Neural cell (in vitro differentiated cells): ENCODE data around the gene CPSF6. TPM values are rescaled to one million over a fixed set of nuclear protein-coding genes. Genes with fewer than 3 reads are reported as not detected.
"Not testable (repeated sequence)": the region's sequence is repeated elsewhere in the genome, so short reads cannot be mapped to it uniquely, and the experiment has no call there.

ENCODE experiments used
- H2AFZ ChIP-seq: fragments of 200-600, 300-800 bp; sonication (generic), shearing (Covaris generic); 2 replicates; pipeline ENCODE4 v1.6.0; 2014; ENCODE audit warnings: low read depth, mild to moderate bottlenecking, antibody characterized with exemption, low read length, moderate library complexity
- H3F3A ChIP-seq: fragments of 200-600 bp; shearing (Covaris generic); 2 replicates; pipeline ENCODE4 v1.6.1; 2016; ENCODE audit warnings: mild to moderate bottlenecking, moderate library complexity, mixed read lengths, antibody characterized with exemption, low read length; ENCODE audit not compliant: insufficient read depth, poor library complexity, severe bottlenecking
- H3K27ac ChIP-seq: fragments of 200-600, 300-800 bp; sonication (generic), shearing (Covaris generic); 2 replicates; pipeline ENCODE4 v1.5.1; 2014; ENCODE audit warnings: mild to moderate bottlenecking, low read length, moderate library complexity
- H3K27me3 ChIP-seq: fragments of 300-800, 200-600 bp; sonication (generic), shearing (Covaris generic); 2 replicates; pipeline ENCODE4 v1.6.0; 2014; ENCODE audit warnings: mild to moderate bottlenecking, low read depth, low read length, moderate library complexity; ENCODE audit not compliant: insufficient read depth
- H3K36me3 ChIP-seq: fragments of 300-800, 200-600 bp; sonication (generic), shearing (Covaris generic); 2 replicates; pipeline ENCODE4 v1.5.1; 2014; ENCODE audit warnings: mild to moderate bottlenecking, antibody characterized with exemption, low read length, moderate library complexity; ENCODE audit not compliant: insufficient read depth
- H3K4me2 ChIP-seq: fragments of 300-800, 200-600 bp; sonication (generic), shearing (Covaris generic); 2 replicates; pipeline ENCODE4 v1.6.0; 2014; ENCODE audit warnings: mild to moderate bottlenecking, low read length
- H3K4me3 ChIP-seq: fragments of 300-800, 200-600 bp; sonication (generic), shearing (Covaris generic); 2 replicates; pipeline ENCODE4 v1.5.1; 2014; ENCODE audit warnings: mild to moderate bottlenecking, low read length, moderate library complexity
- H3K79me2 ChIP-seq: fragments of 200-600 bp; shearing (Covaris generic); replicated peaks from 2 replicates; pipeline ENCODE4 v1.6.0; 2014; ENCODE audit warnings: mild to moderate bottlenecking, low read length, moderate library complexity; ENCODE audit not compliant: insufficient read depth
- H3K9ac ChIP-seq: fragments of 300-800, 200-600 bp; sonication (generic), shearing (Covaris generic); 2 replicates; pipeline ENCODE4 v1.6.1; 2016; ENCODE audit warnings: mild to moderate bottlenecking, low read length, mixed read lengths
- H3K9me2 ChIP-seq: fragments of 200-600 bp; shearing (Covaris generic); 2 replicates; pipeline ENCODE4 v1.6.1; 2016; ENCODE audit warnings: mild to moderate bottlenecking, low read length, mixed read lengths; ENCODE audit not compliant: insufficient read depth
- H3K9me3 ChIP-seq: fragments of 200-600, 300-800 bp; sonication (generic), shearing (Covaris generic); 2 replicates; pipeline ENCODE4 v1.6.1; 2016; ENCODE audit warnings: mild to moderate bottlenecking, mixed run types, low read length, moderate library complexity, mixed read lengths
- H4K20me1 ChIP-seq: fragments of 200-600 bp; shearing (Covaris generic); 2 replicates; pipeline ENCODE4 v1.6.1; 2016; ENCODE audit warnings: mild to moderate bottlenecking, mixed run types; ENCODE audit not compliant: insufficient read depth
- CTCF ChIP-seq: fragments of 450-650 bp; IDR thresholded peaks from 2 replicates; pipeline ENCODE4 v1.5.1; 2014; ENCODE audit warnings: antibody characterized with exemption, mild to moderate bottlenecking, moderate library complexity; ENCODE audit not compliant: poor library complexity, severe bottlenecking
- EP300 ChIP-seq: fragments of 450-650 bp; conservative IDR thresholded peaks from 2 replicates; pipeline ENCODE4 v1.6.1; 2014; ENCODE audit warnings: antibody characterized with exemption, mild to moderate bottlenecking, moderate library complexity; ENCODE audit not compliant: poor library complexity, severe bottlenecking
- EZH2 ChIP-seq: fragments of 200-600, 300-800 bp; shearing (Covaris generic), sonication (generic); IDR thresholded peaks from 2 replicates; pipeline ENCODE4 v1.6.1; 2014; ENCODE audit warnings: antibody characterized with exemption, low read length, borderline replicate concordance, mild to moderate bottlenecking; ENCODE audit not compliant: insufficient read depth, poor library complexity, severe bottlenecking
- MXI1 ChIP-seq: fragments of 450-650 bp; conservative IDR thresholded peaks from 2 replicates; pipeline ENCODE4 v1.6.1; 2014; ENCODE audit warnings: antibody characterized with exemption, mild to moderate bottlenecking; ENCODE audit not compliant: poor library complexity, severe bottlenecking
- POLR2AphosphoS5 ChIP-seq: IDR thresholded peaks from 2 replicates; pipeline ENCODE4 v1.6.1; 2012
- RAD21 ChIP-seq: fragments of 450-650 bp; conservative IDR thresholded peaks from 2 replicates; pipeline ENCODE4 v1.6.1; 2014; ENCODE audit warnings: antibody characterized with exemption, mild to moderate bottlenecking, moderate library complexity
- SMC3 ChIP-seq: fragments of 450-650 bp; conservative IDR thresholded peaks from 2 replicates; pipeline ENCODE4 v1.6.1; 2014; ENCODE audit warnings: antibody characterized with exemption, mild to moderate bottlenecking, moderate library complexity; ENCODE audit not compliant: poor library complexity
- TAF1 ChIP-seq: IDR thresholded peaks from 2 replicates; pipeline ENCODE4 v1.6.1; 2012; ENCODE audit warnings: low read depth
- polyA plus RNA-seq: library from polyadenylated mRNA; depleted of rRNA; stranded (reverse); fragments of >200 nt; gene quantifications from 2 replicates; pipeline ENCODE4 v1.2.3, GENCODE V29; 2014
- TF ChIP-seq, protein P1 (sequence below): IDR thresholded peaks from 2 replicates; pipeline ENCODE4 v1.6.1; 2012; ENCODE audit warnings: borderline replicate concordance

The CPSF6 gene
- polyA plus RNA-seq, 1 donor from 2014 or later: 180 TPM

- not testable (repeated sequence) for H3K9me3 ChIP-seq, H4K20me1 ChIP-seq, H3K79me2 ChIP-seq, H3K9ac ChIP-seq, H3F3A ChIP-seq, H3K27me3 ChIP-seq, H3K4me3 ChIP-seq, H3K36me3 ChIP-seq, H3K27ac ChIP-seq, H2AFZ ChIP-seq, H3K9me2 ChIP-seq, H3K4me2 ChIP-seq
These were observed 39.4 kb upstream of the CPSF6 start for GRCh38 chr12:69199976-69200375.

- no peak overlapping the region for H3K9ac ChIP-seq
- H3K9me3 ChIP-seq: no peaks in the 10 kb centered on the region
- H3K79me2 ChIP-seq: no peaks in the 10 kb centered on the region
- H3K36me3 ChIP-seq: no peaks in the 10 kb centered on the region
- H3F3A ChIP-seq: no peaks in the 10 kb centered on the region
- H3K9me2 ChIP-seq: no peaks in the 10 kb centered on the region
- H4K20me1 ChIP-seq: no peaks in the 10 kb centered on the region
- no peak for TF ChIP-seq EP300
- no peak for TF ChIP-seq CTCF
- no peak for TF ChIP-seq RAD21
- TF ChIP-seq EZH2: no peak
- TF ChIP-seq TAF1: no peak
- no peak for TF ChIP-seq MXI1
- TF ChIP-seq SMC3: no peak
- TF ChIP-seq, protein P1, sequence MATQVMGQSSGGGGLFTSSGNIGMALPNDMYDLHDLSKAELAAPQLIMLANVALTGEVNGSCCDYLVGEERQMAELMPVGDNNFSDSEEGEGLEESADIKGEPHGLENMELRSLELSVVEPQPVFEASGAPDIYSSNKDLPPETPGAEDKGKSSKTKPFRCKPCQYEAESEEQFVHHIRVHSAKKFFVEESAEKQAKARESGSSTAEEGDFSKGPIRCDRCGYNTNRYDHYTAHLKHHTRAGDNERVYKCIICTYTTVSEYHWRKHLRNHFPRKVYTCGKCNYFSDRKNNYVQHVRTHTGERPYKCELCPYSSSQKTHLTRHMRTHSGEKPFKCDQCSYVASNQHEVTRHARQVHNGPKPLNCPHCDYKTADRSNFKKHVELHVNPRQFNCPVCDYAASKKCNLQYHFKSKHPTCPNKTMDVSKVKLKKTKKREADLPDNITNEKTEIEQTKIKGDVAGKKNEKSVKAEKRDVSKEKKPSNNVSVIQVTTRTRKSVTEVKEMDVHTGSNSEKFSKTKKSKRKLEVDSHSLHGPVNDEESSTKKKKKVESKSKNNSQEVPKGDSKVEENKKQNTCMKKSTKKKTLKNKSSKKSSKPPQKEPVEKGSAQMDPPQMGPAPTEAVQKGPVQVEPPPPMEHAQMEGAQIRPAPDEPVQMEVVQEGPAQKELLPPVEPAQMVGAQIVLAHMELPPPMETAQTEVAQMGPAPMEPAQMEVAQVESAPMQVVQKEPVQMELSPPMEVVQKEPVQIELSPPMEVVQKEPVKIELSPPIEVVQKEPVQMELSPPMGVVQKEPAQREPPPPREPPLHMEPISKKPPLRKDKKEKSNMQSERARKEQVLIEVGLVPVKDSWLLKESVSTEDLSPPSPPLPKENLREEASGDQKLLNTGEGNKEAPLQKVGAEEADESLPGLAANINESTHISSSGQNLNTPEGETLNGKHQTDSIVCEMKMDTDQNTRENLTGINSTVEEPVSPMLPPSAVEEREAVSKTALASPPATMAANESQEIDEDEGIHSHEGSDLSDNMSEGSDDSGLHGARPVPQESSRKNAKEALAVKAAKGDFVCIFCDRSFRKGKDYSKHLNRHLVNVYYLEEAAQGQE: no peak
- TF ChIP-seq POLR2AphosphoS5: no peak
- no peaks in the 10 kb centered on the region for H3K27me3 ChIP-seq
- no peak overlapping the region for H2AFZ ChIP-seq
- no peak overlapping the region for H3K4me3 ChIP-seq
- no peak overlapping the region for H3K27ac ChIP-seq
- H3K4me2 ChIP-seq: no peak overlapping the region
These were observed 35.2 kb upstream of the CPSF6 start for GRCh38 chr12:69204191-69204590.

GRCh38 chr12:69210661-69211060 is 28.7 kb upstream of the CPSF6 start:
- no peak overlapping the region for H3K9ac ChIP-seq
- no peaks in the 10 kb centered on the region for H3K9me2 ChIP-seq
- H3K79me2 ChIP-seq: no peaks in the 10 kb centered on the region
- no peaks in the 10 kb centered on the region for H3F3A ChIP-seq
- H4K20me1 ChIP-seq: no peaks in the 10 kb centered on the region
- H3K4me2 ChIP-seq: no peak overlapping the region
- H2AFZ ChIP-seq: no peak overlapping the region
- no peaks in the 10 kb centered on the region for H3K36me3 ChIP-seq
- TF ChIP-seq RAD21 (no peak), TAF1 (no peak), EZH2 (no peak), CTCF (no peak), EP300 (no peak), MXI1 (no peak), SMC3 (no peak), POLR2AphosphoS5 (no peak)
- TF ChIP-seq, protein P1: no peak
- no peak overlapping the region for H3K4me3 ChIP-seq
- H3K9me3 ChIP-seq: no peaks in the 10 kb centered on the region
- no peaks in the 10 kb centered on the region for H3K27me3 ChIP-seq
- H3K27ac ChIP-seq: no peak overlapping the region
